HCT116 (cell line): ENCODE measurements around the gene SUPV3L1. TPM values are rescaled to one million over a fixed set of nuclear protein-coding genes. Genes with fewer than 3 reads are reported as not detected.

Source experiments
- ATAC-seq: fragments of 200-7000 bp; cut with Tn5 transposase; 2 replicates; pipeline ENCODE4 v1.9.1; 2020; ENCODE audit warnings: mild to moderate bottlenecking, moderate library complexity
- BruUV-seq: library from RNA; stranded (reverse); fragments of 400-500 nt; replicated peaks from 2 replicates; lab custom pipeline; 2021; lab: Mats Ljungman, UMichigan
- CTCF ChIA-PET: fragments of 300-600 bp; sonication (Branson Sonifier 250); formaldehyde crosslinking; loops from one replicate; lab custom pipeline; 2021; ENCODE audit warnings: antibody characterized with exemption; lab: Charles Lee
- POLR2A ChIA-PET: fragments of 300-600, 350-600 bp; sonication (Branson Sonifier 250); formaldehyde crosslinking; loops from one replicate; lab custom pipeline; 2021; ENCODE audit warnings: antibody characterized with exemption; lab: Charles Lee
- RAD21 ChIA-PET, 2 experiments: fragments of 300-600 bp; sonication (Branson Sonifier 250); formaldehyde crosslinking; loops; one replicate each; lab custom pipeline; 2023; ENCODE audit warnings: low total read pairs in 2 of 2; ENCODE audit not compliant: uncharacterized antibody in 2 of 2, unreplicated experiment in 2 of 2, low non-redundant PET in 1 of 2; lab: Charles Lee
- DNase-seq: peaks from one replicate; pipeline ENCODE4 v3.0.0-alpha.2; 2010; ENCODE audit warnings: low read depth, low spot score
- H2AFZ ChIP-seq: fragments of 200-600 bp; shearing (Covaris generic), sonication (generic); 2 replicates; pipeline ENCODE4 v1.6.1; 2017; ENCODE audit warnings: low read depth, mixed run types, mixed read lengths, antibody characterized with exemption, low read length; ENCODE audit not compliant: poor library complexity, severe bottlenecking
- H3K27ac ChIP-seq: 2 replicates; pipeline ENCODE4 v1.5.1; 2012; ENCODE audit warnings: low read depth, low read length
- H3K27me3 ChIP-seq: fragments of 200-600 bp; sonication (generic); 2 replicates; pipeline ENCODE4 v1.6.1; 2016; ENCODE audit warnings: mixed run types, low read length, mixed read lengths; ENCODE audit not compliant: insufficient read depth
- H3K36me3 ChIP-seq, 2 experiments: fragments of 200-500 bp in 1 of 2; fragments of 200-600 bp in 1 of 2; sonication (Bioruptor generic) in 1 of 2; sonication (generic) in 1 of 2; 2 replicates each; pipeline versions ENCODE4 v1.5.1 to v1.6.1; 2014 to 2016; ENCODE audit warnings: low read length in 2 of 2, inconsistent platforms in 1 of 2, mixed read lengths in 1 of 2, mixed run types in 1 of 2; ENCODE audit not compliant: insufficient read depth in 2 of 2, control insufficient read depth in 1 of 2
- H3K4me1 ChIP-seq, 2 experiments: fragments of 200-600 bp in 1 of 2; sonication (generic) in 1 of 2; 2 replicates each; pipeline versions ENCODE4 v1.5.1 to v1.6.1; 2012 to 2017; ENCODE audit warnings: low read length in 2 of 2, inconsistent platforms in 1 of 2, mild to moderate bottlenecking in 1 of 2, mixed read lengths in 1 of 2, mixed run types in 1 of 2, moderate library complexity in 1 of 2; ENCODE audit not compliant: insufficient read depth in 2 of 2, control insufficient read depth in 1 of 2
- H3K4me2 ChIP-seq: fragments of 200-600 bp; sonication (generic); 2 replicates; pipeline ENCODE4 v1.6.1; 2017; ENCODE audit warnings: mixed run types, low read length, mixed read lengths
- H3K4me3 ChIP-seq, 2 experiments: fragments of 200-600 bp in 1 of 2; sonication (generic) in 1 of 2; replicated peaks in 1 of 2; 2 replicates each; pipeline ENCODE4 v1.5.1; 2011 to 2016; ENCODE audit warnings: low read length in 2 of 2, control low read depth in 1 of 2, low read depth in 1 of 2, mild to moderate bottlenecking in 1 of 2, mixed read lengths in 1 of 2, mixed run types in 1 of 2
- H3K79me2 ChIP-seq: fragments of 200-600 bp; sonication (generic); 2 replicates; pipeline ENCODE4 v1.6.1; 2017; ENCODE audit warnings: mild to moderate bottlenecking, mixed run types, low read length, moderate library complexity, mixed read lengths; ENCODE audit not compliant: insufficient read depth
- H3K9ac ChIP-seq: fragments of 200-600 bp; sonication (generic); 2 replicates; pipeline ENCODE4 v1.6.1; 2016; ENCODE audit warnings: low read length, mixed read lengths
- H3K9me2 ChIP-seq: fragments of 200-600 bp; sonication (generic), shearing (Covaris generic); 2 replicates; pipeline ENCODE4 v1.6.1; 2017; ENCODE audit warnings: mixed run types, mild to moderate bottlenecking, moderate library complexity; ENCODE audit not compliant: insufficient read depth
- H3K9me3 ChIP-seq, 2 experiments: fragments of 200-500 bp in 1 of 2; fragments of 200-600 bp in 1 of 2; sonication (Bioruptor generic) in 1 of 2; sonication (generic) in 1 of 2; 2 replicates each; pipeline ENCODE4 v1.6.1; 2014 to 2017; ENCODE audit warnings: low read length in 2 of 2, mixed read lengths in 2 of 2, inconsistent platforms in 1 of 2, low read depth in 1 of 2, mild to moderate bottlenecking in 1 of 2, mixed run types in 1 of 2, moderate library complexity in 1 of 2; ENCODE audit not compliant: control insufficient read depth in 1 of 2, insufficient read depth in 1 of 2
- H4K20me1 ChIP-seq: fragments of 200-600 bp; sonication (generic), shearing (Covaris generic); 2 replicates; pipeline ENCODE4 v1.6.1; 2017; ENCODE audit warnings: mixed run types, mild to moderate bottlenecking, moderate library complexity; ENCODE audit not compliant: insufficient read depth
- CBX3 ChIP-seq: IDR thresholded peaks from 2 replicates; pipeline ENCODE4 v1.6.1; 2012; ENCODE audit warnings: low read depth
- CEBPB ChIP-seq: IDR thresholded peaks from 2 replicates; pipeline ENCODE4 v1.6.1; 2012; ENCODE audit warnings: low read depth
- CTCF ChIP-seq, 3 experiments: fragments of 200-600 bp in 1 of 3; sonication (generic) in 1 of 3; IDR thresholded peaks in 2 of 3; conservative IDR thresholded peaks in 1 of 3; 2 replicates each; pipeline ENCODE4 v1.5.1; 2012 to 2017; ENCODE audit warnings: low read depth in 2 of 3, low read length in 2 of 3, antibody characterized with exemption in 1 of 3, borderline replicate concordance in 1 of 3, control low read depth in 1 of 3, mild to moderate bottlenecking in 1 of 3, mixed read lengths in 1 of 3, mixed run types in 1 of 3, moderate library complexity in 1 of 3; ENCODE audit not compliant: insufficient read depth in 1 of 3
- EZH2 ChIP-seq: fragments of 200-600 bp; sonication (generic); IDR thresholded peaks from 2 replicates; pipeline ENCODE4 v1.6.1; 2017; ENCODE audit warnings: antibody characterized with exemption, mixed run types
- EZH2phosphoT487 ChIP-seq: fragments of 200-600 bp; IDR thresholded peaks from 2 replicates; pipeline ENCODE4 v1.6.1; 2018; ENCODE audit warnings: antibody characterized with exemption, borderline replicate concordance
- MAX ChIP-seq: IDR thresholded peaks from 2 replicates; pipeline ENCODE4 v1.6.1; 2012
- POLR2A ChIP-seq: IDR thresholded peaks from 2 replicates; pipeline ENCODE4 v1.7.0; 2011; ENCODE audit warnings: borderline replicate concordance; ENCODE audit not compliant: insufficient read depth, insufficient read length; ENCODE audit errors: extremely low read depth
- POLR2AphosphoS5 ChIP-seq: IDR thresholded peaks from 2 replicates; pipeline ENCODE4 v1.6.1; 2011; ENCODE audit warnings: mild to moderate bottlenecking, low read depth, low read length, moderate library complexity
- RAD21 ChIP-seq: IDR thresholded peaks from 2 replicates; pipeline ENCODE4 v1.6.1; 2012; ENCODE audit warnings: low read depth, mild to moderate bottlenecking
- REST ChIP-seq: IDR thresholded peaks from 2 replicates; pipeline ENCODE4 v1.6.1; 2012; ENCODE audit warnings: low read depth
- SIN3A ChIP-seq: IDR thresholded peaks from 2 replicates; pipeline ENCODE4 v1.6.1; 2012; ENCODE audit warnings: low read depth
- SRF ChIP-seq: IDR thresholded peaks from 2 replicates; pipeline ENCODE4 v1.6.1; 2012; ENCODE audit warnings: low read depth
- TCF7L2 ChIP-seq: IDR thresholded peaks from 2 replicates; pipeline ENCODE4 v1.7.0; 2011; ENCODE audit warnings: borderline replicate concordance, inconsistent platforms; ENCODE audit not compliant: insufficient read depth, insufficient read length; ENCODE audit errors: extremely low read depth
- ZBTB33 ChIP-seq: IDR thresholded peaks from 2 replicates; pipeline ENCODE4 v1.6.1; 2011; ENCODE audit warnings: mild to moderate bottlenecking, low read length, moderate library complexity; ENCODE audit not compliant: insufficient replicate concordance; ENCODE audit errors: extremely low read depth
- ZNF274 ChIP-seq: fragments of 200-500 bp; sonication (Bioruptor generic); IDR thresholded peaks from 2 replicates; pipeline ENCODE4 v1.6.1; 2014; ENCODE audit warnings: mild to moderate bottlenecking, low read depth, low read length, inconsistent platforms
- intact Hi-C: fragments of 100-400 bp; cut with micrococcal nuclease; formaldehyde crosslinking; loops from 2 replicates; pipeline ENCODE4 v1.10.0; 2022
- total RNA-seq: library from RNA; stranded (reverse); gene quantifications from one replicate; pipeline ENCODE4 v1.2.1, GENCODE V29; 2021; ENCODE audit not compliant: unreplicated experiment

SUPV3L1 gene
- total RNA-seq, 1 experiment from 2014 or later: 59.7 TPM

- POLR2A ChIA-PET: no interaction called here
- peaks cover 0 to 2% of the 10 kb centered on the region in 2 experiments; a peak in 1 of 4 replicates for H3K36me3 ChIP-seq
- H4K20me1 ChIP-seq: no peaks in the 10 kb centered on the region
- BruUV-seq: no TSS peak
- no peaks in the 10 kb centered on the region for H3K9me3 ChIP-seq
- H3K79me2 ChIP-seq: peaks cover 56% of the 10 kb centered on the region
- H3K27ac ChIP-seq: no peak overlapping the region
- no peaks in the 10 kb centered on the region for H3K9me2 ChIP-seq
- no peaks in the 10 kb centered on the region for H3K4me1 ChIP-seq
- RAD21 ChIA-PET: no interaction called here
- no peak overlapping the region for H3K4me2 ChIP-seq
- no peak overlapping the region for H2AFZ ChIP-seq
- no peak overlapping the region for H3K9ac ChIP-seq
- ATAC-seq (no peak; the same call in 1 of the 2 replicates), DNase-seq (no peak)
- TF ChIP-seq POLR2AphosphoS5 (no peak), EZH2phosphoT487 (no peak), REST (no peak), EZH2 (no peak), CBX3 (no peak), RAD21 (peak; percentile 17; the same call in 1 of the 2 replicates), ZNF274 (no peak), CEBPB (no peak), POLR2A (no peak), MAX (no peak), SRF (no peak), CTCF (IDR thresholded peaks at IDR 0.05 in 2 of 3, conservative IDR thresholded peaks at IDR 0.05 in 1 of 3; ENCODE audit: borderline replicate concordance in 1 of 3, insufficient read depth in 1 of 3, low read depth in 2 of 3, low read length in 2 of 3) (peak in 1 of 3 experiments; percentile 32; a peak in 2 of 6 replicates), SIN3A (no peak), ZBTB33 (no peak), TCF7L2 (no peak)
- H3K4me3 ChIP-seq: no peak overlapping the region
- CTCF ChIA-PET: no interaction called here
- no peaks in the 10 kb centered on the region for H3K27me3 ChIP-seq
- intact Hi-C loops: no loop called here
Observed at GRCh38 chr10:69141304-69141703, 38.7 kb upstream of the SUPV3L1 start.
